Activated gamma-delta T cell treated with anti-CD3 and anti-CD28 coated beads, Interleukin-2, amount 50 U/mL, for 16 hours (primary cell): ENCODE results near the gene TSPAN9.

Experiments
- DNase-seq: peaks from one replicate; pipeline ENCODE4 v3.0.0-alpha.2; 2020; ENCODE audit warnings: low read depth

Gene TSPAN9

DNA sequence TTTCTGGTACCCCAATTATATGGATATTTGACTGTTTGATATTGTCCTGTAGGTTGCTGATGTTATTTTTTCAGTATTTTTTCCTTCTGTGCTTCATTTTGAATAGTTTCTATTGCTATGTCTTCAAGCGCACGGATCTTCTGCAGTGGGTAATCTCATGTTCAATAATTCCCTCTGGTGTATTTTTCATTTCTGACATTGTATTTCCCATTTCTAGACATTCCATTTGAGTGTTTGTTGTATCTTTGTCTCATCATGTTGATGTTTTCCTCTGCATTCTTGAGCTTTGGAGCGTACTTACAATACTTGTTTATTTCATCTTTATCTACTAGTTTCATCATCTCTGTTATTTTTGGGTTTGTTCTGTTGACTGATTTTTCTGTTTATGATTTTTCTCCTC is 22.0 kb downstream of the TSPAN9 start:
- no peak for DNase-seq

DNA sequence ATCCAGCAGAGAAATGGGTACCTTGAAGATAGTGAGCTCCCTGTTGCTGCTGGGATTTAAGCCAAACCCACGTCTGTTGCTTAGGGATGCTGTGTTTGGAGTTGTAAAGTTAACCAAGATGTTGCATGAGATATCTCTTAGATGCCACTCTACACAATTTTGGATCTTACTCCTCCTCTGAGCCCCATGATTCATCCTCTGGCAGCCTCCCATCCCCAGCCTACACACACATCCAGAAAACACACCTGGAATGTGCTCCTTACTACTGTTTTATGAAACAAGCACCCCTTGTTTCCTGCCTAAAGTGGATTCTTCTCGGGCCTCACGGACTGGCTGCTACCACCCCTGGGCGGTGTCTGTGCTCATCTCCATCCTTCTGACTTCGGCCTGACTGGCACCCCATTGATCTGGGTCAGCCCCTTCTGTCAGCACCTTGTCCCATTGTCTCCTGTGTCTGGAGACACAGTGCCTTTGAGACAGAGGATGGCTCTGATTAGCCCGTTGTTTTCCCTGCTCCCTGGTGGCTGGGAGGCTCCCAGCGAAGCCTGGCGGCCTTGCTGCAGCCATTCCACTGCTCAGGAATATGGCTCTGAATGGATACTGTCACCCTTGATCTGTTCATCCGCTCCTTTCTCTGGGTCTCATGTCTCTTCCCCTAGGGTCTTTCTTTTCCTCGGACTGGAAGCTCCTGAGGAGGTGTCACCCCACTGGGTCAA is 24.3 kb downstream of the TSPAN9 start:
- no peak for DNase-seq

GRCh38 chr12:3102771-3103410 is 25.7 kb downstream of the TSPAN9 start:
- DNase-seq: no peak

- DNase-seq: no peak
Measured at GRCh38 chr12:3103806-3104205, 26.6 kb downstream of the TSPAN9 start.

DNA sequence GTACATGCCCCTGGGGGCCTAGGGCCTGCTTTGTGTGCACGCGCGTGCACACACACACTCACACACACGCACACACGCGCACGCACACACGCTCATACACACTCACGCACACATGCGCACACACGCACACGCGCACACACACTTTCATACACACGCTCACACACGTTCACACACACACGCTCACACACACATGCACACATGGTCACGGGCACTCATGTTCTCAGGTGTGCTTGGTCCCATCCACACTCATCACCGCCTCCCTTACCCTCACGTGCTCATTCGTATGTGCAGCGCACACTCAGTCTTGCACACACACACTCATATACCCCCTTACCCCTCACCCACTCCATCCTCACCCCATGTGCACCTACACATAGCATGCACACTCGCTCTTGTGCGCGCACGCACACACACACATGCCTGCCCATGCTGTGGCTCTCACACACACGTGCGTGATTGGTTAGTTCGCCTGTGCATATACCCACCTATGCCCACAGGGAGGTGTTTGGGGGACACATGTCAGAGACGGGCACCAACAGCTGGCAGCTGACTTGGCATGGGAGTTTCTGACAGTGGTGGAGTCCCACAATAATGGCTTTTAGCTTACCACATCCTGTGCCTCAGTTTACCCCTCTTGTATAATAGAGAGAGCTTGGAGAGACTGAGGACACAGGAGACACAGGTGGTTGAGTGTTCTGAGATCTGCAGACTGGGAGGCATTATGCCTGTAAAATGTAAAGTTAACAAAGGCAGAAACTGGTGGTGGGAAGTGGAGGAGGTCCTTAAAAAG is 28.7 kb downstream of the TSPAN9 start:
- no peak for DNase-seq

DNA sequence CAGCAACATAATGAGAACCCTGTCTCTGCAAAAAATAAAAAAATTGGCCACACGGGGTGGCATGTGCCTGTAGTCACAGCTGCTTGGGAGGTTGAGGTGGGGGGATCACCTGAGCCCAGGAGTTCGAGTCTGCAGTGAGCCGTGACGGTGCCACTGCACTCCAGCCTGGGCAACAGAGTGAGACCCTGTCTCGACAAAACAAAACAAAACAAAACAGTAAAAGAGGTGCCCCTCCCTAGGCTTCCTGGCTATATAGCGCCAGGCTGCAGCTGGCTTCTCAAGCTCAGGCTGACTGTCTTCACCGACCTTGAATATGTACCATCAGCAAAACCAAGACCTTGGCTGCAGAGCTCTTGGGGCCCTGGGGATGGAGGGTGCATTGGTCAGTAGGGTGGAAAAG is 29.4 kb downstream of the TSPAN9 start:
- DNase-seq: no peak

- DNase-seq: no peak
Measured at GRCh38 chr12:3107071-3107583, 29.9 kb downstream of the TSPAN9 start.

- DNase-seq: no peak
Measured at GRCh38 chr12:3107954-3108353, 30.8 kb downstream of the TSPAN9 start.

- DNase-seq: no peak
Measured at GRCh38 chr12:3110578-3110977, 33.4 kb downstream of the TSPAN9 start.

DNA sequence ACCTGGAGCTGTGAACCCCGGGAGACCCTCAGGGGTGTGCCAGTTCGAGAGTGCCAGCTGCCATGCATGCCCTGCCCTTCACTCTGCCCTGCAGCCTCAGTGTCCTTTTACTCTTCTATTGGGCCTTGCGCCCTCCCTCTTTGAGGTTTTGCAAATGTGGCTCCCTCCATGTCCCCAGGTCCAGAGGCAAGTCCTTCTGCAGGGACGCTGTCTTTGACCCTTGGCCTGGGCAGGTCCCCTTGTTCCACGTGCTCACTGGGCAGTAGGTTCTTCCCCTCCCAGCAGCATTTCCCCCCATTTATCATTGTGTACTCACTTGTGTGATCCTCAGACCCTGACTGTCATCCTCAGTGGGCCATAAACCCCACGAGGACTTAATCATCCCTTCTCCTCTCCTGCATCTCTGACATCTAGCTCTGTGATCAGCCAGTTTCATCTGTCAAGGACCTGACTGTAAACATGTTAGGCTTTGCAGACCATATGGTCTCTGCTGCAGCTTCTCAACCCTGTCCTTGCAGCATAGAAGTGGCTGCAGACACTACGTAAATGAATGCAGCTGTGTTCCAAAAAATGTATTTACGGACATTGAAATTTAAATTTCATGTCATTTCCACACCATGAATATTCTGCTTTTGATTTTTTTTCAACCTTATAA is 36.6 kb downstream of the TSPAN9 start:
- DNase-seq: no peak

- no peak for DNase-seq
Measured at GRCh38 chr12:3114671-3115070, 37.5 kb downstream of the TSPAN9 start.

DNA sequence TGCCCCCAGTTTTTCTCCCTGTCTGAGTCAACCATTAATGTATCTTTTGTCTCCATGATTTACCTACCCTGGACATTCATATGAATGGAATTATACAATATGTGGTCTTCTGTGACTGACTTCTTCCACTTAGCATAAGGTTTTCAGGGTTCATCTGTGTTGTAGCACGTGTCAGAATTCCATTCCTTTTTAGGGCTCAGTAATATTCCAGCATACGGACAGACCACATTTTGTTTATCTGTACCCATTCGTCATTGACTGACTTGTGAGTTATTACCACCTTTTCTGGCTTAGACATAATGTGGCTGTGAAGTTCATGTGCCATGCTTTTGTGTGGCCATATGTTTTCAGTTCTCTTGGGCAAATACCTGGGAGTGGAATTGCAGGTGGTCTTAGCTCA is 37.9 kb downstream of the TSPAN9 start:
- no peak for DNase-seq

DNA sequence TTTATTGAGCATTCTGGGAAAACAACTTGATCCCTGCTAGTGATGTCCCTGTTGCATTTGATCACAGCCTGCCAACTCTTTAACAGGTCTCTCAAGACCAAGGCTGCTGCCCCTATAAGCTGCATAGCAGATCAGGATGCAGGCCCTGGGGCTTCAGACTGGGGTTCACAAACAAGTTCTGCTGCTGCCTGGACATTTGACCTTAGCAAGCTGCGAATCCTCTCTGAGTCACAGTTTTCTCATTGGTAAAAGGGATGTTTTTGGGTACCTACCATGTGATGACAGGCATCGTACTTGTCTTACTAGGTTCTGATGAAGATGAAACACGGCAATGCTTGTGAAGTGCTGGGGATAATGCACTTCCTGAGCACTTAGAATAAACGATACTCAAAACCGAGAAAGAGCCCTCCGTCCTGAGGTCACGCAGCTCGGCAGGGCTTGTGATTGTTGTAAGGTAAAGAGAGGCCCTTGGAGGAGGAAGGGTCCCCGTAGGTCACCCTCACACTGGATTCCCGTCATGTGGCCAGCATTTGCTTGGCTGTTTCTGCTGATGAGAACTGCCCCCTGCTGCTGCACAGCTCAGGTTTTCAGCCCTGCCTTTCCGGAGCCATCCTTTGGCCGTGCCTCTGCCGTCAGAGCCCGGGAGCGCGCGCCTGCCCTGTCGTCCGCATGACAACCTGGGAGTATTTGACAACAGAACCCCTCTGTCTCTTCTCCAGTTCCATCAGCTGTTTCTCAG is 39.1 kb downstream of the TSPAN9 start:
- DNase-seq: no peak

- no peak for DNase-seq
Measured at GRCh38 chr12:3117144-3117581, 40.0 kb downstream of the TSPAN9 start.

- DNase-seq: no peak
Measured at GRCh38 chr12:3117591-3118015, 40.4 kb downstream of the TSPAN9 start.

DNA sequence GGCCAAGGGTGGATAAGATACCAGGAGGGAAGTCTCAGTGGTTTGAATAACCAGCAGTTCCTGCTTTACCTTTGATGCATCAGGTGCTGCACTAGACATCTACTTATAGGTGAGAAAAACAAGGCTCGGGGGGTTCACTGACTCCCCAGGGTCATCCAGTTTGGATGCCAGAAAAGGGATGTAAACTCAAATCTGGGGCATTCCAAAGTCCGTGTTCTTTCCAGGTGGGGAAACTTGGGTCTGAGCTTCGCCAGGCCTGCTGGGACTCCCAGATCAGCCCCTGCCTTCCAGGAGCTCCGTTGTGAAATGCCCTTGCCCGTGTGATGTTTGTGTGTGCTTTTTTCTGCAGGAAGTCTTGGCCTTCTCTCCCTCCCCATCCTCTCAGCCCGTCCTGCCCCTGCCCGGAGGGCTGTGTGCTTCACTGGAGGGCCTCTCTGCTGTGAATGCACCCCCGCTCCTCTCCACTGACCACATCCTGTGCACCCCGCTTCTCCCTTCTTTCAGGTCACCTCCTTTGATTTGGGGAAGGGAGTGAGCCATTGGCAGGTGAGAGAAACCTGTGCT is 42.1 kb downstream of the TSPAN9 start:
- no peak for DNase-seq

DNA sequence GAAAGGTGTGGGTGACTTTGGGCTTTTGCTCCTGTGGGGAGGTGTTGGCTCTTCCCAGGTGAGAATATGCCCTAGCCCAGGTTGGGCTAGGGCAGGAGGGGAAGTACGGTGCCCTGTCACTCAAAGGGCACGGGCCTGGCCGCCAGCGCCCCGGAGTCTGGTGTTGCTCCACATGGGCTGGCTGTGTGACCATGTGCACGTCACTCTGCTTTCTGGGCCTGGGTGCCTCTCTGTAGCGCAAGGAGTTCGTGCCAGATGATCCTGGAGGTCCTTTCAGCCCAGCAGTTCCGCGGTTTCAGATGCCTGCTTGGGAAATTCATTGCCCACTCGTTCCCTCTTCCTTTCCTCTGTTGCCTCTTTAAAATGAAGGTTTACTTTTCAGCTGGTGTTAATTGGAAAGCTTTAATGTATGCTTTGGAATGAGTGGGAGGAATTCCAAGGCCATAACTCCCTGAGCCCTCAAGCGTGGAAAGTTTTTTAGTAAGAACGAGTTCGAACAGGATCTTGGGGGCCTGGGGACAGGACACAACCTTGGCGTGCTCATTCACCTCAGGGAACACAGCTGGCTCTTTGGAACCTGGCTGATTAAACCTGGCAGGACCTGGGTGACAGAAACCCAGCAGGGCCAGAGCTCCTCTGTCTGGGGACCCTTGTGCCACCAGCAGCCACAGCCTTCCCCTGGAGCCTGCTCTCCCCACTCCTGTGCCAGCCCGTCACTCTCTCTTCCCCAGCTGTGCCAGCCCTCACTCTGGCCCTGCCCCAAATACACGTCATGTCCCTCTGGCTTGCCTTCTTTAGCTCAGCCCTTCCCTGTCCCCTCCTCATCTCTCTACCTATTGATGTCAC is 42.8 kb downstream of the TSPAN9 start:
- DNase-seq: no peak

- DNase-seq: no peak
Measured at GRCh38 chr12:3120701-3121100, 43.5 kb downstream of the TSPAN9 start.

DNA sequence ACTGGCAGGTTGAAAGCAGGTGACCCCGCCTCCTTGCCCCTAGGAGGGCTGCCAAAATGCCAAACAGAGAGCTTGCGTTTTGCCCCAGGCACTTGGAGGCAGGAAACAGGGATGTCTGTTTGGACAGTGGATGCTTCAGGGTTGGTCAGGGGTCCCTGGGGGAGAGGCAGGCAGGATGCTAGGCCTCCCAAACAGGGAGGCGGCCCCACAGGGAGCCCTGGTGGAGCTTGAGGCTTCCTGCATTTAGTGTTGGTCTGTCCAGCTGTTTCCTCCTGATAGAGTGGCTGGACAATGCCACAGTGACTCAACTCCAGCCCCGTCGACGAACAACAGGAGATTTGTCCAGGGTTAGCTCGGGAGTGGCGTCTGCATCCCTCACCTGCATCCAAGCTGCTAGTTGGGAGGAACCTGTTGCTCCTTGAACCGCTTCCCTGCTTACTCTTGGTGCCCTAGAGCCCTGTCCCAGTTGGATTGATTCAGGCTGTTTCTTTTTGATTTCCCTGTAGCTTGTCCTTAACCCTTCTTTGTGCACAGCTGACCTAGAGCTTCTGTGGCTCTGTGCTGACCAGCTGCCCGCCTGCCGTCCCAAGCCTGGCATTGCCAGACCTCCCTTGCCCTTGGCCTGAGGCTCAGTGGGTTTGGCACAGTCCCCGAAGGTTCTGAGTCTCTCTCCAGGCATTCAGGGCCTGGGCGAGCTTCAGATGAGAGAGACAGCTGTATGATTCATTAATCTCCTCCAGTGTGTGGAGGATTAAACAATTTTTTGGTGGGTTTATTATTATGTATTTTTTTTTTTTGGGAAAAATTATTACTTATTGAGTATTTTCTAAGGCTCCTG is 45.9 kb downstream of the TSPAN9 start:
- DNase-seq: no peak
